ENCODE results near the gene CACNA1C.
A peak's percentile ranks its signal among the peaks of the same experiment; 100 is the strongest.

The CACNA1C gene

GRCh38 chr12:2578772-2579171, 526.0 kb downstream of the CACNA1C start:
- Histone ChIP-seq H3K36me3 (ENCODE audit: insufficient read depth) (no peaks in the 10 kb centered on the region), H3K9ac (no peak overlapping the region), H3K27me3 (ENCODE audit: insufficient read depth, low read depth) (peaks cover 3% of the 10 kb centered on the region; the same call in 1 of the 2 replicates), H3K4me3 (IDR thresholded peaks at IDR 0.05; ENCODE audit: insufficient read depth, low read depth, low read length) (no peak overlapping the region), H3K4me2 (no peak overlapping the region), H4K20me1 (ENCODE audit: insufficient read depth) (no peaks in the 10 kb centered on the region), H3K4me1 (ENCODE audit: low read depth, poor library complexity, severe bottlenecking) (peaks cover 4% of the 10 kb centered on the region), H2AFZ (ENCODE audit: low read depth) (no peak overlapping the region), H3K79me2 (ENCODE audit: insufficient read depth, low read depth) (no peaks in the 10 kb centered on the region), H3K27ac (no peak overlapping the region)
- TF ChIP-seq, protein P1, sequence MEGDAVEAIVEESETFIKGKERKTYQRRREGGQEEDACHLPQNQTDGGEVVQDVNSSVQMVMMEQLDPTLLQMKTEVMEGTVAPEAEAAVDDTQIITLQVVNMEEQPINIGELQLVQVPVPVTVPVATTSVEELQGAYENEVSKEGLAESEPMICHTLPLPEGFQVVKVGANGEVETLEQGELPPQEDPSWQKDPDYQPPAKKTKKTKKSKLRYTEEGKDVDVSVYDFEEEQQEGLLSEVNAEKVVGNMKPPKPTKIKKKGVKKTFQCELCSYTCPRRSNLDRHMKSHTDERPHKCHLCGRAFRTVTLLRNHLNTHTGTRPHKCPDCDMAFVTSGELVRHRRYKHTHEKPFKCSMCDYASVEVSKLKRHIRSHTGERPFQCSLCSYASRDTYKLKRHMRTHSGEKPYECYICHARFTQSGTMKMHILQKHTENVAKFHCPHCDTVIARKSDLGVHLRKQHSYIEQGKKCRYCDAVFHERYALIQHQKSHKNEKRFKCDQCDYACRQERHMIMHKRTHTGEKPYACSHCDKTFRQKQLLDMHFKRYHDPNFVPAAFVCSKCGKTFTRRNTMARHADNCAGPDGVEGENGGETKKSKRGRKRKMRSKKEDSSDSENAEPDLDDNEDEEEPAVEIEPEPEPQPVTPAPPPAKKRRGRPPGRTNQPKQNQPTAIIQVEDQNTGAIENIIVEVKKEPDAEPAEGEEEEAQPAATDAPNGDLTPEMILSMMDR (conservative IDR thresholded peaks at IDR 0.05; ENCODE audit: low read depth, low read length), result no peak

GRCh38 chr12:2580821-2581220, 528.0 kb downstream of the CACNA1C start:
- H3K4me2 ChIP-seq, result no peak overlapping the region

GRCh38 chr12:2581293-2582045, 528.7 kb downstream of the CACNA1C start:
- H3K4me1 ChIP-seq (ENCODE audit: low read depth, poor library complexity, severe bottlenecking), result peaks cover 4% of the 10 kb centered on the region
- no peaks in the 10 kb centered on the region for H3K79me2 ChIP-seq (ENCODE audit: insufficient read depth, low read depth)
- H4K20me1 ChIP-seq (ENCODE audit: insufficient read depth), result no peaks in the 10 kb centered on the region
- no peak overlapping the region for H3K4me3 ChIP-seq (IDR thresholded peaks at IDR 0.05; ENCODE audit: insufficient read depth, low read depth, low read length)
- no peak overlapping the region for H3K4me2 ChIP-seq
- no peak overlapping the region for H2AFZ ChIP-seq (ENCODE audit: low read depth)
- TF ChIP-seq, protein P1 (conservative IDR thresholded peaks at IDR 0.05; ENCODE audit: low read depth, low read length), result no peak
- no peaks in the 10 kb centered on the region for H3K36me3 ChIP-seq (ENCODE audit: insufficient read depth)
- H3K27ac ChIP-seq, result no peak overlapping the region
- H3K9ac ChIP-seq, result no peak overlapping the region
- peaks cover 4% of the 10 kb centered on the region; the same call in 1 of the 2 replicates for H3K27me3 ChIP-seq (ENCODE audit: insufficient read depth, low read depth)

More at GRCh38 chr12:2580821-2581220, 528.0 kb downstream of the CACNA1C start:
- H3K27me3 ChIP-seq (ENCODE audit: insufficient read depth, low read depth), result peaks cover 4% of the 10 kb centered on the region; the same call in 1 of the 2 replicates
- no peaks in the 10 kb centered on the region for H3K79me2 ChIP-seq (ENCODE audit: insufficient read depth, low read depth)
- TF ChIP-seq, protein P1 (conservative IDR thresholded peaks at IDR 0.05; ENCODE audit: low read depth, low read length), result no peak
- H3K27ac ChIP-seq, result no peak overlapping the region
- no peak overlapping the region for H3K4me3 ChIP-seq (IDR thresholded peaks at IDR 0.05; ENCODE audit: insufficient read depth, low read depth, low read length)
- H2AFZ ChIP-seq (ENCODE audit: low read depth), result no peak overlapping the region
- H3K9ac ChIP-seq, result no peak overlapping the region
- no peaks in the 10 kb centered on the region for H4K20me1 ChIP-seq (ENCODE audit: insufficient read depth)
- peaks cover 4% of the 10 kb centered on the region for H3K4me1 ChIP-seq (ENCODE audit: low read depth, poor library complexity, severe bottlenecking)
- no peaks in the 10 kb centered on the region for H3K36me3 ChIP-seq (ENCODE audit: insufficient read depth)

- peak overlapping the region; percentile 25; the same call in 1 of the 2 replicates for H3K4me2 ChIP-seq
Observed at GRCh38 chr12:2582631-2583030, 529.8 kb downstream of the CACNA1C start.

More at GRCh38 chr12:2582631-2583030, 529.8 kb downstream of the CACNA1C start:
- H3K36me3 ChIP-seq (ENCODE audit: insufficient read depth), result no peaks in the 10 kb centered on the region
- no peak overlapping the region for H3K4me3 ChIP-seq (IDR thresholded peaks at IDR 0.05; ENCODE audit: insufficient read depth, low read depth, low read length)
- H3K4me1 ChIP-seq (ENCODE audit: low read depth, poor library complexity, severe bottlenecking), result peaks cover 4% of the 10 kb centered on the region
- no peak overlapping the region for H3K27ac ChIP-seq
- H4K20me1 ChIP-seq (ENCODE audit: insufficient read depth), result no peaks in the 10 kb centered on the region
- TF ChIP-seq, protein P1 (conservative IDR thresholded peaks at IDR 0.05; ENCODE audit: low read depth, low read length), result no peak
- no peak overlapping the region for H3K9ac ChIP-seq
- H2AFZ ChIP-seq (ENCODE audit: low read depth), result peak overlapping the region; percentile 52; the same call in 1 of the 2 replicates
- H3K79me2 ChIP-seq (ENCODE audit: insufficient read depth, low read depth), result no peaks in the 10 kb centered on the region
- H3K27me3 ChIP-seq (ENCODE audit: insufficient read depth, low read depth), result peaks cover 4% of the 10 kb centered on the region; the same call in 1 of the 2 replicates
